ENCODE measurements around the gene VASP.

DNA sequence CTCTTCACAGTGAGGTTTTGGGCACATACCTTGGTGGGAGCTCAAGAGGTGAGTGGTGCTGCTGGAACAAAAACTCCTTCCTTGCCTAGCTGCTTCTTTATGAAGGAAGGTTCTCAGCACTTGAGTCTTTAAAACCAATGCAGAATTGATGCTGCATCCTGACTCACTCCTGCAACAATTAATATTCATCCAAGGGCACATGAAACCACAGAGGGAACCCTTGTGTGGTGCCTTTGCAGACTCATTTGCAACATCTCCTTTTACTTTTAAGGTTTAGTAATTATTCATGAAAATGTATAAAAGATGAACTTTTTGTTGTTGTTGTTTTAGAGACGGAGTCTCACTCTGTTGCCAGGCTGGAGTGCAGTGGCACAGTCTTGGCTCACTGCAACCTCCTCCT, 47.2 kb downstream of the VASP start:
- TF ChIP-seq, protein P1, sequence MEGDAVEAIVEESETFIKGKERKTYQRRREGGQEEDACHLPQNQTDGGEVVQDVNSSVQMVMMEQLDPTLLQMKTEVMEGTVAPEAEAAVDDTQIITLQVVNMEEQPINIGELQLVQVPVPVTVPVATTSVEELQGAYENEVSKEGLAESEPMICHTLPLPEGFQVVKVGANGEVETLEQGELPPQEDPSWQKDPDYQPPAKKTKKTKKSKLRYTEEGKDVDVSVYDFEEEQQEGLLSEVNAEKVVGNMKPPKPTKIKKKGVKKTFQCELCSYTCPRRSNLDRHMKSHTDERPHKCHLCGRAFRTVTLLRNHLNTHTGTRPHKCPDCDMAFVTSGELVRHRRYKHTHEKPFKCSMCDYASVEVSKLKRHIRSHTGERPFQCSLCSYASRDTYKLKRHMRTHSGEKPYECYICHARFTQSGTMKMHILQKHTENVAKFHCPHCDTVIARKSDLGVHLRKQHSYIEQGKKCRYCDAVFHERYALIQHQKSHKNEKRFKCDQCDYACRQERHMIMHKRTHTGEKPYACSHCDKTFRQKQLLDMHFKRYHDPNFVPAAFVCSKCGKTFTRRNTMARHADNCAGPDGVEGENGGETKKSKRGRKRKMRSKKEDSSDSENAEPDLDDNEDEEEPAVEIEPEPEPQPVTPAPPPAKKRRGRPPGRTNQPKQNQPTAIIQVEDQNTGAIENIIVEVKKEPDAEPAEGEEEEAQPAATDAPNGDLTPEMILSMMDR (IDR thresholded peaks at IDR 0.05; ENCODE audit: extremely low read depth in 1 of 2, insufficient read depth in 1 of 2, low read depth in 1 of 2, low read length in 2 of 2): no peak
- no peak for TF ChIP-seq POLR2A (IDR thresholded peaks at IDR 0.05; ENCODE audit: low read depth, low read length)
- TF ChIP-seq POLR2AphosphoS5 (IDR thresholded peaks at IDR 0.05; ENCODE audit: insufficient read depth, low read depth, low read length): no peak
- no peak for TF ChIP-seq MYC (IDR thresholded peaks at IDR 0.05; ENCODE audit: low read depth, low read length)
